Measurements from ENCODE around the gene FOXN3. TPM values are rescaled to one million over a fixed set of nuclear protein-coding genes. Genes with fewer than 3 reads are reported as not detected.

Gene FOXN3
- total RNA-seq, 4 donors from 2014 or later, result 118 to 211 (median 167) TPM

DNA sequence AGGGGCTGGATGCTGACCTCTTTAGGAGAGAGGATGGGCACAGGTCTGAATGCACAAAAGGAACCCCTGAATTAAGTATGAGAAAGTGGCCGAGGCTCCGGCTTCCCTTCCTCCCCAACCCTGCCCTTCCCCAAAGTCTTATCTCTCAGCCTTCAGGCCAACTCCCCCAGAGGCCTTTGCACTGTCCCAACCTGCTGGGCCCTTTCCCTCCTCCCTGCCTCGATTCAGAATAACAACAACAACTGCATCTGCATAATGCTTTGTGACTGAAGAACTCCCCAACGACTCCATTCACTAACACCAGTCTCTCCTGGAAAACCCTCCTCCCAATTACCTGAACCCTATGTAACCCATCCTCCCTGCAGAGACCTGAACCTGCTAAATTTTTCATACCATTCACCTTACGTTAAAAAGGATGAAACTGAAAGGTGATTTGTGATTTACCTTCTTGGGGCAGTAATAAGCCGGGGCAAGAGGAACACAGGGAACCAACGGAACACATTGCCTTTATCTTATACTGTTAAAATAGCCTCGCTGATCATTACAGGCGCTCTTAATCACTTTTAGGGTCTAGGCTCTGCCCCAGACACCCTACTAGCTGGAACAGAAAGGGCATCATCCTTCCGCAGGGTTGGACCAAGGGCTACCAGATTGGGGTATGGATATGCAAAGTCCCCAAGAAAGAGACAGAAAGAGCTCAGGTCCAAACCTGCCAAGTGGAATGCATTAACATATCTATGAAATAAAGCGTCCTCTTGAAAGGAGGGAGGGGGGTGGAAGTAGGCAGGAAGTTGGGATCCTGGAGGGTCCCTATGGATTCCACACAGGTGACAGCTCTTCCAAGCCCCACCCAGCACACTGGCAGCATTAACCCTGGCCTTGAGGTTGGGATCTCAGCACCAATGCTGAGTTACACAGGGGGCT is 24.2 kb upstream of the FOXN3 start:
- 75 to 78% methylated on average over 11 of the region's 11 CpGs for WGBS, 2 donors
- TF ChIP-seq, protein P1, sequence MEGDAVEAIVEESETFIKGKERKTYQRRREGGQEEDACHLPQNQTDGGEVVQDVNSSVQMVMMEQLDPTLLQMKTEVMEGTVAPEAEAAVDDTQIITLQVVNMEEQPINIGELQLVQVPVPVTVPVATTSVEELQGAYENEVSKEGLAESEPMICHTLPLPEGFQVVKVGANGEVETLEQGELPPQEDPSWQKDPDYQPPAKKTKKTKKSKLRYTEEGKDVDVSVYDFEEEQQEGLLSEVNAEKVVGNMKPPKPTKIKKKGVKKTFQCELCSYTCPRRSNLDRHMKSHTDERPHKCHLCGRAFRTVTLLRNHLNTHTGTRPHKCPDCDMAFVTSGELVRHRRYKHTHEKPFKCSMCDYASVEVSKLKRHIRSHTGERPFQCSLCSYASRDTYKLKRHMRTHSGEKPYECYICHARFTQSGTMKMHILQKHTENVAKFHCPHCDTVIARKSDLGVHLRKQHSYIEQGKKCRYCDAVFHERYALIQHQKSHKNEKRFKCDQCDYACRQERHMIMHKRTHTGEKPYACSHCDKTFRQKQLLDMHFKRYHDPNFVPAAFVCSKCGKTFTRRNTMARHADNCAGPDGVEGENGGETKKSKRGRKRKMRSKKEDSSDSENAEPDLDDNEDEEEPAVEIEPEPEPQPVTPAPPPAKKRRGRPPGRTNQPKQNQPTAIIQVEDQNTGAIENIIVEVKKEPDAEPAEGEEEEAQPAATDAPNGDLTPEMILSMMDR (IDR thresholded peaks at IDR 0.05), result no peak
- no peak for TF ChIP-seq POLR2A (IDR thresholded peaks at IDR 0.05)
- no peak overlapping the region for H3K4me3 ChIP-seq (ENCODE audit: low read depth, poor library complexity, severe bottlenecking)
- DNase-seq (ENCODE audit: low spot score in 2 of 2), result no peak
- intact Hi-C loops (cut with DNase I; ENCODE audit: low total_unique reads), result no loop called here

DNA sequence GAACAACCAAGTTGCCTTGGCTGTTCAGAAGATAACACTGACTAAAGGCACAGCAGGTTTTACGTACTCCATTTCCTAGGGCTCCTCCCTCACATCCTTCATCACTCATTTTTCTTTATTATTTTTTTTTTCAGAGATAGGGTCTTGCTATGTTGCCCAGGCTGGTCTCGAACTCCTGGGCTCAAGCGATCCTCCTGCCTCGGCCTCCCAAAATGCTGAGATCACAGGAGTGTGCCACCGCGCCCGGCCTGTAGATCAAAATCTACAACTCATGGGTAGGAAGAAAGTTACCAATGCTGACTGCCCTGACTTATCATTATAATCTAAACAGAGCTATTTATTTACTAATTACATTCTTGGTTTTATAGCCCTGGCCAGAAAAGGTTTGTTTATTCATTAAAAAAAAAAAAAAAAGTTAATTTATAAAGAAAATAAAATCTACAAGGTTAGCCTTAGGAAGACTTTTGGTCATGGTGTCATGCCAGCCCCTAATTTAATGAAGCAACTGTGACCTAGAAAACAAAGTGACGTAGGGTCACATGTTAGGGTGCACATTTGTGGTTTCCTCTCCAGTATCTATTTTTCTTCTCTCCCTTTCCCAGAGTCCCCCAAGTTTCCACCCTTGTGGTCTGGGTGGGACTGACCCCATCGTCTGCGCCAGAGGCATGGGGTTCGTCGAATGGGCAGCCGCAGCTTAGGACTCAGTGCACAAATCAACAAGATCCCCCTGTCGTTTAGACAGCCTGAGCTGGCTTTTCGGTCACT is 19.0 kb upstream of the FOXN3 start:
- H3K4me3 ChIP-seq (ENCODE audit: low read depth, poor library complexity, severe bottlenecking), result no peak overlapping the region
- intact Hi-C loops (cut with DNase I; ENCODE audit: low total_unique reads), result no loop called here
- TF ChIP-seq, protein P1 (IDR thresholded peaks at IDR 0.05), result no peak
- TF ChIP-seq POLR2A (IDR thresholded peaks at IDR 0.05), result no peak
- DNase-seq (ENCODE audit: low spot score in 2 of 2), result no peak
- 80 to 82% methylated on average over 15 of the region's 15 CpGs for WGBS, 2 donors

DNA sequence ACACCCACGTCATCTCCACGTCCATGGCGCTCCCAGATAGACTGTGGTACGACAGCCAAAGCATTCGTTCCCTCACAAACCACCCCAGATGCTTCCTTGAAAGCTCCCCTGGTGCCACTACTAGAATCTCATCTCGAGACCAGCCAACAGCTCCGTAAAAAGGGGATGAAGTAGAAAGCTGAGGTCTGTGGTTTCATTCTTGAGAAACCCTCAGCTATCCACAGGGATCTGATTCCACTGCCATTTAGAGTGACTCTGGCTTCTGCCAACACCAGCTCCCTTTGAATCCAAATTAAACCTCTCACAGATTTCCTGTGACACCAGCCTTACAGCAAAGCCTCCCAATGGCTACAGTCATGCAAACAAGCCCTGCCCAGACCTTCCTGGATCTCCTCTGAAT is 18.5 kb upstream of the FOXN3 start:
- TF ChIP-seq, protein P1 (IDR thresholded peaks at IDR 0.05), result no peak
- no peak for TF ChIP-seq POLR2A (IDR thresholded peaks at IDR 0.05)
- intact Hi-C loops (cut with DNase I; ENCODE audit: low total_unique reads), result no loop called here
- no peak overlapping the region for H3K4me3 ChIP-seq (ENCODE audit: low read depth, poor library complexity, severe bottlenecking)
- 88 to 96% methylated on average over 7 of the region's 7 CpGs for WGBS, 2 donors
- no peak for DNase-seq (ENCODE audit: low spot score in 2 of 2)

DNA sequence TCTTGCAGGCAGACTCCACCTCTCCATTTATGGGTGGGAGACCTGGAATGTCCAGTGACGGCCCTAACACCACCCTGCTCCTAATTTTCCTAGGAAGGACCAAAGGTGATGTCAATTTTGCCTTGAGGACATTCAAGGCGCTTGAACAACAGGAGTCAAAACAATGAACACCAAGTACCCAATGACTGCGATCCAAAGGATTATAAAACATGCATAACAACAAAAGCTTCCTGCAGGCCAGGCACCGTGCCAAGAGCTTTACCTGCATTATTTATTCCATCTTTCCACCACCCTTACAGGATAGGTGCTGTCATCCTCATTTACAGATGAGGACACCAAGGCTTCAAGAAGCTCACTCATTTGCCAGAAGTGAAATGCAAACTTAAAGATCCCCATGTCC is 15.2 kb upstream of the FOXN3 start:
- 62 to 71% methylated on average over 4 of the region's 4 CpGs for WGBS, 2 donors
- DNase-seq (ENCODE audit: low spot score in 2 of 2), result no peak
- H3K4me3 ChIP-seq (ENCODE audit: low read depth, poor library complexity, severe bottlenecking), result no peak overlapping the region
- TF ChIP-seq POLR2A (IDR thresholded peaks at IDR 0.05), result no peak
- TF ChIP-seq, protein P1 (IDR thresholded peaks at IDR 0.05), result no peak
- intact Hi-C loops (cut with DNase I; ENCODE audit: low total_unique reads), result no loop called here

DNA sequence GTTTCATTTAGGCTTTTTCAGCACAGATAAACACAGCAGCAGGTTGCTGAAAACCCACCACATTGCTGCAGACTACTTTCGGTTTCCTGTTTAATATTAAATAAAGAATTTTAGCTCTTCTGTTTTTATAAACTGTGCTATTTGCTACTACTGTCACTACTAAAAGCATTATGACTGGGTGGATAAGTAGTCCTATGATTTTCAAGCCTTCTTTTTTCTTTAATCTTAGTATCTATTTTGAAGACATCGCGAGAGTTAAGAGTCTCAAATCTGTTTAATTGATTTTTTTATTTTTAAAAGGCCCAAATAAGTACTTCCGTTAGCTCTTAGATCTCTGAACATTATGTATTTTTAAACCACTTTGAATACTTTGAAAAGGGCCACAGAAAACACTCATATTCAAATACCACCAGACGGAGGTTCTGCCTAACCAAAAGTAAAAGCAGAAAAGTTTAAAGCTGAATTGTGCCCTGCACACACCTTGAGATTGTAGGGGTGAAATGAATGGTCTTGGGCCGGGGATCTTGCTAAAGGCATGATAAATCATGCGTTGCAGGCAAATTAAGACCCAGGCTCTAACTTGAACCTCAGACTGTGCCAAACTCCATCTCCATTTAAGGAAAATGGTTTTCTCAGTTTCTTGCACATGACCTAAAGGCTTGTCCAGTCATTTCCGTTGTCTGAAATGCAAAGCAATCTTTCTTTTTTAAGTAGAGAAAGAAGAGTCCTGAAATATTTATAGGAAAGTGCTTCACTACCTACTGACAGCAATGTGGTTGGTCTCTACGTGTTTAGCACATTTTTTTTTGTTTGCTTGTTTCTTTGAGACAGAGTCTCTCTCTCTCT is 13.6 kb upstream of the FOXN3 start:
- 21 to 24% methylated on average over 9 of the region's 9 CpGs for WGBS, 2 donors
- no peak overlapping the region for H3K4me3 ChIP-seq (ENCODE audit: low read depth, poor library complexity, severe bottlenecking)
- no peak for DNase-seq (ENCODE audit: low spot score in 2 of 2)
- TF ChIP-seq, protein P1 (IDR thresholded peaks at IDR 0.05), result no peak
- TF ChIP-seq POLR2A (IDR thresholded peaks at IDR 0.05), result no peak
- intact Hi-C loops (cut with DNase I; ENCODE audit: low total_unique reads), result no loop called here

Measured in lower leg skin (tissue), 4 donors.